ENCODE results near the gene ARHGAP44. TPM values are rescaled to one million over a fixed set of nuclear protein-coding genes. Genes with fewer than 3 reads are reported as not detected.

ARHGAP44 gene
- total RNA-seq, 1 donor from 2014 or later = 5.8 TPM

GRCh38 chr17:12994341-12995074 lies 205.2 kb downstream of the ARHGAP44 start:
- no peak for TF ChIP-seq CTCF (conservative IDR thresholded peaks at IDR 0.05; ENCODE audit: low read depth, low read length)
- no peak overlapping the region for H3K4me3 ChIP-seq (ENCODE audit: low read depth, low read length)
- no peak for DNase-seq (ENCODE audit: low read depth)

- no peak for TF ChIP-seq CTCF (conservative IDR thresholded peaks at IDR 0.05; ENCODE audit: low read depth, low read length)
- no peak for DNase-seq (ENCODE audit: low read depth)
- no peak overlapping the region for H3K4me3 ChIP-seq (ENCODE audit: low read depth, low read length)
These were observed 206.0 kb downstream of the ARHGAP44 start for GRCh38 chr17:12995106-12995895.

GRCh38 chr17:12995896-12996295 lies 206.6 kb downstream of the ARHGAP44 start:
- no peak for DNase-seq (ENCODE audit: low read depth)
- no peak for TF ChIP-seq CTCF (conservative IDR thresholded peaks at IDR 0.05; ENCODE audit: low read depth, low read length)
- H3K4me3 ChIP-seq (ENCODE audit: low read depth, low read length) = no peak overlapping the region

- TF ChIP-seq CTCF (conservative IDR thresholded peaks at IDR 0.05; ENCODE audit: low read depth, low read length) = no peak
- no peak overlapping the region for H3K4me3 ChIP-seq (ENCODE audit: low read depth, low read length)
- DNase-seq (ENCODE audit: low read depth) = no peak
These were observed 207.1 kb downstream of the ARHGAP44 start for GRCh38 chr17:12996357-12996756.

- no peak for TF ChIP-seq CTCF (conservative IDR thresholded peaks at IDR 0.05; ENCODE audit: low read depth, low read length)
- DNase-seq (ENCODE audit: low read depth) = no peak
- no peak overlapping the region for H3K4me3 ChIP-seq (ENCODE audit: low read depth, low read length)
These were observed 207.6 kb downstream of the ARHGAP44 start for GRCh38 chr17:12996941-12997340.

- H3K4me3 ChIP-seq (ENCODE audit: low read depth, low read length) = no peak overlapping the region
- no peak for DNase-seq (ENCODE audit: low read depth)
- TF ChIP-seq CTCF (conservative IDR thresholded peaks at IDR 0.05; ENCODE audit: low read depth, low read length) = no peak
These were observed 209.2 kb downstream of the ARHGAP44 start for GRCh38 chr17:12998461-12998860.

Measured in epithelial cell of proximal tubule (primary cell).